Colon (tissue), 2 donors: ENCODE results near the gene LAMA5.

Source experiments
- FAIRE-seq: peaks from 2 replicates; lab custom pipeline; 2012; peaks lifted over from hg19 to GRCh38; lab: Jason Lieb, UNC
- donor health status: control.
- donor health status: control.

The LAMA5 gene

GRCh38 chr20:62349556-62350097 is 17.5 kb downstream of the LAMA5 start:
- FAIRE-seq = no peak

- FAIRE-seq = no peak
Measured at GRCh38 chr20:62348604-62349003, 18.5 kb downstream of the LAMA5 start.

- no peak for FAIRE-seq
Measured at GRCh38 chr20:62347445-62347844, 19.7 kb downstream of the LAMA5 start.

GRCh38 chr20:62347151-62347404 is 20.0 kb downstream of the LAMA5 start:
- FAIRE-seq = no peak

- FAIRE-seq = no peak
Measured at GRCh38 chr20:62346398-62347150, 20.5 kb downstream of the LAMA5 start.

- FAIRE-seq = no peak
Measured at GRCh38 chr20:62345681-62346370, 21.3 kb downstream of the LAMA5 start.

- FAIRE-seq = no peak
Measured at GRCh38 chr20:62344782-62345181, 22.3 kb downstream of the LAMA5 start.

GRCh38 chr20:62344092-62344491 is 23.0 kb downstream of the LAMA5 start:
- FAIRE-seq = no peak

GRCh38 chr20:62342910-62343309 is 24.2 kb downstream of the LAMA5 start:
- FAIRE-seq = no peak

GRCh38 chr20:62339647-62340062 is 27.5 kb downstream of the LAMA5 start:
- no peak for FAIRE-seq

- no peak for FAIRE-seq
Measured at GRCh38 chr20:62338294-62338620, 28.9 kb downstream of the LAMA5 start.

GRCh38 chr20:62337558-62338293 is 29.4 kb downstream of the LAMA5 start:
- no peak for FAIRE-seq

GRCh38 chr20:62336775-62337557 is 30.1 kb downstream of the LAMA5 start:
- no peak for FAIRE-seq

- no peak for FAIRE-seq
Measured at GRCh38 chr20:62336329-62336728, 30.8 kb downstream of the LAMA5 start.

- FAIRE-seq = no peak
Measured at GRCh38 chr20:62335532-62335931, 31.6 kb downstream of the LAMA5 start.

GRCh38 chr20:62334881-62335280 is 32.2 kb downstream of the LAMA5 start:
- no peak for FAIRE-seq

GRCh38 chr20:62333820-62334595 is 33.1 kb downstream of the LAMA5 start:
- no peak for FAIRE-seq

- FAIRE-seq = no peak
Measured at GRCh38 chr20:62332989-62333819, 33.9 kb downstream of the LAMA5 start.

- no peak for FAIRE-seq
Measured at GRCh38 chr20:62332421-62332820, 34.7 kb downstream of the LAMA5 start.

- no peak for FAIRE-seq
Measured at GRCh38 chr20:62331347-62331746, 35.8 kb downstream of the LAMA5 start.
